IMR-90 (cell line): Measurements from ENCODE around the gene THAP10. TPM values are rescaled to one million over a fixed set of nuclear protein-coding genes. Genes with fewer than 3 reads are reported as not detected.

Experiments
- ATAC-seq: fragments of 200-7000 bp; cut with Tn5 transposase; 2 replicates; pipeline ENCODE4 v1.9.1; 2020; ENCODE audit warnings: low read depth, mild to moderate bottlenecking, moderate library complexity
- BruUV-seq: library from RNA; stranded (reverse); fragments of 400-500 nt; replicated peaks from 2 replicates; lab custom pipeline; 2021; lab: Mats Ljungman, UMichigan
- CTCF ChIA-PET: fragments of 300-600 bp; formaldehyde crosslinking; extraction: SDS; loops from one replicate; lab custom pipeline; 2021; ENCODE audit warnings: antibody characterized with exemption; lab: Yijun Ruan, JAX
- POLR2A ChIA-PET: fragments of 300-600 bp; sonication (Branson Sonifier 250); formaldehyde crosslinking; loops from one replicate; lab custom pipeline; 2022; ENCODE audit warnings: antibody characterized with exemption; ENCODE audit not compliant: unreplicated experiment; lab: Charles Lee
- DNase-seq: peaks from one replicate; pipeline ENCODE4 v3.0.0; 2013
- H2AFZ ChIP-seq: replicated peaks from 2 replicates; pipeline ENCODE3; 2013; ENCODE audit warnings: low read length, mild to moderate bottlenecking; ENCODE audit not compliant: poor library complexity
- H2AK5ac ChIP-seq: 2 replicates; pipeline ENCODE4 v1.6.1; 2013; ENCODE audit warnings: low read depth, low read length, inconsistent platforms
- H2AK9ac ChIP-seq: replicated peaks from 2 replicates; pipeline ENCODE3; 2013; ENCODE audit warnings: mild to moderate bottlenecking, low read depth, low read length, moderate library complexity; ENCODE audit not compliant: poor library complexity
- H2BK120ac ChIP-seq: 2 replicates; pipeline ENCODE4 v1.6.1; 2013; ENCODE audit warnings: low read depth, low read length, inconsistent platforms
- H2BK15ac ChIP-seq: 3 replicates; pipeline ENCODE4 v1.6.1; 2013; ENCODE audit warnings: low read depth, low read length, inconsistent platforms
- H2BK20ac ChIP-seq: 2 replicates; pipeline ENCODE4 v1.6.1; 2013; ENCODE audit warnings: low read depth, mild to moderate bottlenecking, inconsistent platforms, low read length, moderate library complexity
- H2BK5ac ChIP-seq: 2 replicates; pipeline ENCODE4 v1.6.1; 2013; ENCODE audit warnings: mild to moderate bottlenecking, low read depth, low read length, inconsistent platforms; ENCODE audit not compliant: poor library complexity, severe bottlenecking
- H3K14ac ChIP-seq: replicated peaks from 2 replicates; pipeline ENCODE4 v1.6.1; 2013; ENCODE audit warnings: low read depth, low read length, inconsistent platforms
- H3K18ac ChIP-seq: 2 replicates; pipeline ENCODE4 v1.6.1; 2013; ENCODE audit warnings: low read depth, low read length, control low read depth
- H3K23ac ChIP-seq: 2 replicates; pipeline ENCODE4 v1.6.1; 2013; ENCODE audit warnings: low read depth, low read length, inconsistent platforms
- H3K27ac ChIP-seq: 2 replicates; pipeline ENCODE4 v1.5.1; 2013; ENCODE audit warnings: mild to moderate bottlenecking, control low read depth, low read length; ENCODE audit not compliant: insufficient read depth
- H3K27me3 ChIP-seq: 2 replicates; pipeline ENCODE4 v1.6.1; 2013; ENCODE audit warnings: low read length; ENCODE audit not compliant: control insufficient read depth, insufficient read depth
- H3K36me3 ChIP-seq: 2 replicates; pipeline ENCODE4 v1.6.1; 2013; ENCODE audit warnings: low read length, mixed read lengths; ENCODE audit not compliant: control insufficient read depth, insufficient read depth
- H3K4ac ChIP-seq: 2 replicates; pipeline ENCODE4 v1.6.1; 2013; ENCODE audit warnings: low read depth, low read length, inconsistent platforms
- H3K4me1 ChIP-seq: 2 replicates; pipeline ENCODE4 v1.6.1; 2013; ENCODE audit warnings: low read length, mixed read lengths; ENCODE audit not compliant: control insufficient read depth, insufficient read depth
- H3K4me2 ChIP-seq: 2 replicates; pipeline ENCODE4 v1.6.1; 2013; ENCODE audit warnings: low read depth, mild to moderate bottlenecking, control low read depth, low read length, moderate library complexity
- H3K4me3 ChIP-seq: 2 replicates; pipeline ENCODE4 v1.5.1; 2013; ENCODE audit warnings: low read depth, mild to moderate bottlenecking, control low read depth, low read length, moderate library complexity; ENCODE audit not compliant: insufficient read depth
- H3K56ac ChIP-seq: 2 replicates; pipeline ENCODE4 v1.6.1; 2013; ENCODE audit warnings: low read length, inconsistent platforms; ENCODE audit not compliant: insufficient read depth; ENCODE audit errors: extremely low read depth
- H3K79me1 ChIP-seq, 2 experiments: 2 replicates each; pipeline ENCODE4 v1.6.1; 2013; ENCODE audit warnings: low read length in 2 of 2, inconsistent platforms in 1 of 2, low read depth in 1 of 2
- H3K9ac ChIP-seq: 2 replicates; pipeline ENCODE4 v1.6.1; 2013; ENCODE audit warnings: low read depth, low read length, control low read depth
- H3K9me1 ChIP-seq: 2 replicates; pipeline ENCODE4 v1.6.1; 2013; ENCODE audit warnings: low read length, inconsistent platforms; ENCODE audit not compliant: insufficient read depth
- H3K9me3 ChIP-seq: 2 replicates; pipeline ENCODE4 v1.6.1; 2013; ENCODE audit warnings: low read length; ENCODE audit not compliant: control insufficient read depth, insufficient read depth
- H4K20me1 ChIP-seq: 2 replicates; pipeline ENCODE4 v1.6.1; 2013; ENCODE audit warnings: low read length, inconsistent platforms; ENCODE audit not compliant: insufficient read depth
- H4K5ac ChIP-seq: 2 replicates; pipeline ENCODE4 v1.6.1; 2013; ENCODE audit warnings: mild to moderate bottlenecking, low read depth, low read length, control low read depth
- H4K8ac ChIP-seq, 2 experiments: 2 replicates each; pipeline ENCODE4 v1.6.1; 2013; ENCODE audit warnings: low read depth in 2 of 2, low read length in 2 of 2, control low read depth in 1 of 2, inconsistent platforms in 1 of 2
- H4K91ac ChIP-seq: 2 replicates; pipeline ENCODE4 v1.6.1; 2013; ENCODE audit warnings: low read depth, low read length, inconsistent platforms; ENCODE audit not compliant: insufficient read depth
- CHD1 ChIP-seq: IDR thresholded peaks from 2 replicates; pipeline ENCODE4 v1.6.1; 2012; ENCODE audit warnings: low read depth, low read length, improper control_type of control experiment
- FOS ChIP-seq: fragments of 150-350 bp; IDR thresholded peaks from 2 replicates; pipeline ENCODE4 v1.6.1; 2016; ENCODE audit warnings: low read depth, low read length
- MAFK ChIP-seq: IDR thresholded peaks from 2 replicates; pipeline ENCODE4 v1.6.1; 2012; ENCODE audit warnings: low read depth, low read length, improper control_type of control experiment
- MAZ ChIP-seq: IDR thresholded peaks from 2 replicates; pipeline ENCODE4 v1.6.1; 2012; ENCODE audit warnings: low read depth, mild to moderate bottlenecking, low read length, improper control_type of control experiment, moderate library complexity, borderline replicate concordance
- MXI1 ChIP-seq: IDR thresholded peaks from 2 replicates; pipeline ENCODE4 v1.6.1; 2012; ENCODE audit warnings: low read depth, mild to moderate bottlenecking, low read length, moderate library complexity, borderline replicate concordance
- RFX5 ChIP-seq: IDR thresholded peaks from 2 replicates; pipeline ENCODE4 v1.8.0; 2012; ENCODE audit warnings: low read depth, mild to moderate bottlenecking, low read length, moderate library complexity
- SMC3 ChIP-seq: fragments of 150-350 bp; IDR thresholded peaks from 2 replicates; pipeline ENCODE4 v1.6.1; 2016; ENCODE audit warnings: low read depth, mild to moderate bottlenecking, antibody characterized with exemption, low read length, moderate library complexity
- WGBS, 2 experiments: methylation state at CpG; one replicate each; pipeline versions ENCODE4 v1.1.5 to v1.1.7; 2013; ENCODE audit warnings: missing lambda C conversion rate in 2 of 2; ENCODE audit not compliant: insufficient read length in 1 of 2; ENCODE audit errors: extremely low coverage in 2 of 2; 5-methylcytosine and 5-hydroxymethylcytosine counted together
- dilution Hi-C: fragments of 300-500 bp; cut with HindIII; formaldehyde crosslinking; loops from one replicate; pipeline ENCODE4 v1.14.3; 2018; ENCODE audit warnings: low sequenced_read_pairs; ENCODE audit not compliant: unreplicated experiment
- in situ Hi-C: fragments of 300-500 bp; cut with MboI; formaldehyde crosslinking; loops from 3 replicates; pipeline ENCODE4 v1.14.3; 2019; ENCODE audit warnings: low sequenced_read_pairs, inconsistent platforms, mixed read lengths
- intact Hi-C: fragments of 100-400 bp; cut with micrococcal nuclease; formaldehyde crosslinking; loops from 2 replicates; pipeline ENCODE4 v1.10.0; 2022
- polyA plus RNA-seq, 3 experiments: library from polyadenylated mRNA; depleted of rRNA; stranded (reverse); fragments of >200 nt; gene quantifications; 2 replicates each; pipeline ENCODE4 v1.2.3, GENCODE V29; 2012; ENCODE audit warnings: low replicate concordance in 1 of 3
- total RNA-seq: library from RNA; depleted of rRNA; stranded (reverse); fragments of >200 nt; gene quantifications from 2 replicates; pipeline ENCODE4 v1.2.3, GENCODE V29; 2012
- TF ChIP-seq, protein P1 (sequence below): fragments of 150-350 bp; IDR thresholded peaks from 2 replicates; pipeline ENCODE4 v1.6.1; 2017; ENCODE audit warnings: mild to moderate bottlenecking, antibody characterized with exemption, low read length, low read depth
- TF ChIP-seq, protein P2 (sequence below): fragments of 150-350 bp; IDR thresholded peaks from 2 replicates; pipeline ENCODE4 v1.6.1; 2016; ENCODE audit warnings: low read depth, mild to moderate bottlenecking, low read length, moderate library complexity, borderline replicate concordance

The THAP10 gene
- total and polyA plus RNA-seq, 2 of the 4 experiments (the other 2 are of a cell fraction): 2.3 to 2.8 TPM

DNA sequence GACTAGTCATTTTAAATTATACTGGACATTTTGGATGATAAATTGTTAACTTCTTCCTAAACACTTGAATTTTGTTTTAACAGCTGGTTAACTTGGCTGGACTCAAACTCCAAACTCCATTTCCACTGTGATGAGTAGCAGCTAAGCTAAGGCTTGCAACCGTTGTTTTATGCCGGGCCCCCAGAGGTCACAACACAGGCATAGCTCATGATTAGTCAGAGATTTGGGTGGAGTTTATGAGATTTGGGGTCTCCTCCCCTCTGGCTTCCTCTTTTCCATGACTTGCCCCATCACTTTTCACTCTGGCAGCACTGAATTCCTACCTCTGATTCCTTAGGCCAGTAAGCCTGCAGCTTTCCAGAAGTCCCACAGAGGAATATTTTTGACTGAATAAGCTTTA lies 12.8 kb downstream of the THAP10 start:
- no peak overlapping the region for H2BK120ac ChIP-seq
- no peaks in the 10 kb centered on the region for H3K27me3 ChIP-seq
- H3K9me3 ChIP-seq: no peaks in the 10 kb centered on the region
- no peaks in the 10 kb centered on the region for H4K20me1 ChIP-seq
- no peak overlapping the region for H3K56ac ChIP-seq
- H2BK15ac ChIP-seq: peak overlapping the region; percentile 28; the same call in 1 of the 3 replicates
- H3K18ac ChIP-seq: no peak overlapping the region
- ATAC-seq (peak; percentile 87), DNase-seq (peak; percentile 93)
- no peak overlapping the region for H3K23ac ChIP-seq
- H2AK5ac ChIP-seq: no peak overlapping the region
- CTCF ChIA-PET: interaction anchor here (0.7 to 1.2 kb wide), 3 partner anchors 11 to 534 kb away, joined by 3 to 9 read pairs (median 9); no protein-coding TSS in a partner anchor
- POLR2A ChIA-PET: no interaction called here
- H2AK9ac ChIP-seq: peak overlapping the region; percentile 4
- H3K36me3 ChIP-seq: no peaks in the 10 kb centered on the region
- TF ChIP-seq CHD1: no peak
- TF ChIP-seq, protein P1, sequence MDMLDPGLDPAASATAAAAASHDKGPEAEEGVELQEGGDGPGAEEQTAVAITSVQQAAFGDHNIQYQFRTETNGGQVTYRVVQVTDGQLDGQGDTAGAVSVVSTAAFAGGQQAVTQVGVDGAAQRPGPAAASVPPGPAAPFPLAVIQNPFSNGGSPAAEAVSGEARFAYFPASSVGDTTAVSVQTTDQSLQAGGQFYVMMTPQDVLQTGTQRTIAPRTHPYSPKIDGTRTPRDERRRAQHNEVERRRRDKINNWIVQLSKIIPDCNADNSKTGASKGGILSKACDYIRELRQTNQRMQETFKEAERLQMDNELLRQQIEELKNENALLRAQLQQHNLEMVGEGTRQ: no peak
- TF ChIP-seq MAZ: no peak
- TF ChIP-seq MXI1: no peak
- TF ChIP-seq, protein P2, sequence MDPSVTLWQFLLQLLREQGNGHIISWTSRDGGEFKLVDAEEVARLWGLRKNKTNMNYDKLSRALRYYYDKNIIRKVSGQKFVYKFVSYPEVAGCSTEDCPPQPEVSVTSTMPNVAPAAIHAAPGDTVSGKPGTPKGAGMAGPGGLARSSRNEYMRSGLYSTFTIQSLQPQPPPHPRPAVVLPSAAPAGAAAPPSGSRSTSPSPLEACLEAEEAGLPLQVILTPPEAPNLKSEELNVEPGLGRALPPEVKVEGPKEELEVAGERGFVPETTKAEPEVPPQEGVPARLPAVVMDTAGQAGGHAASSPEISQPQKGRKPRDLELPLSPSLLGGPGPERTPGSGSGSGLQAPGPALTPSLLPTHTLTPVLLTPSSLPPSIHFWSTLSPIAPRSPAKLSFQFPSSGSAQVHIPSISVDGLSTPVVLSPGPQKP: no peak
- no peak for TF ChIP-seq SMC3
- TF ChIP-seq FOS: no peak
- no peak for TF ChIP-seq MAFK
- TF ChIP-seq RFX5: no peak
- no peaks in the 10 kb centered on the region; the same call in 1 of the 2 replicates for H3K9me1 ChIP-seq
- WGBS, 2 experiments: no CpG with 5 or more reads among the region's 2 CpGs
- H4K5ac ChIP-seq: no peak overlapping the region
- H2AFZ ChIP-seq: peak overlapping the region; percentile 6
- peak overlapping the region in 1 of 2 experiments; percentile 10; a peak in 1 of 4 replicates for H4K8ac ChIP-seq
- H3K14ac ChIP-seq: no peak overlapping the region
- H3K4me2 ChIP-seq: no peak overlapping the region; the same call in 1 of the 2 replicates
- in situ Hi-C loops (loop anchor here (10.0 kb wide), 2 partner anchors 55 to 195 kb away; no protein-coding TSS in a partner anchor), intact Hi-C loops (loop anchor here (5.0 to 10.0 kb wide), 2 partner anchors 117 to 1405 kb away; partner anchors contain the start of gene UACA), dilution Hi-C loops (no loop called here)
- no peak overlapping the region for H3K4ac ChIP-seq
- peak overlapping the region; percentile 3 for H2BK5ac ChIP-seq
- H3K4me1 ChIP-seq: peaks cover 2% of the 10 kb centered on the region; the same call in 1 of the 2 replicates
- no peak overlapping the region for H3K4me3 ChIP-seq
- no TSS peak for BruUV-seq
- no peak overlapping the region for H2BK20ac ChIP-seq
- no peak overlapping the region for H4K91ac ChIP-seq
- H3K79me1 ChIP-seq: 0 out of 4 replicates have a peak, but pooled peaks cover 0 to 6% of the 10 kb centered on the region in 2 experiments
- H3K27ac ChIP-seq: no peak overlapping the region
- no peak overlapping the region for H3K9ac ChIP-seq
